HS-5 (cell line): ENCODE measurements around the gene KRT7.
A peak's percentile ranks its signal among the peaks of the same experiment; 100 is the strongest.
"Not testable (repeated sequence)": the region's sequence is repeated elsewhere in the genome, so short reads cannot be mapped to it uniquely, and the experiment has no call there.

Experiments used
- DNase-seq: peaks from one replicate; pipeline ENCODE4 v3.0.0-alpha.2; 2012; ENCODE audit warnings: low read depth

The KRT7 gene

DNA sequence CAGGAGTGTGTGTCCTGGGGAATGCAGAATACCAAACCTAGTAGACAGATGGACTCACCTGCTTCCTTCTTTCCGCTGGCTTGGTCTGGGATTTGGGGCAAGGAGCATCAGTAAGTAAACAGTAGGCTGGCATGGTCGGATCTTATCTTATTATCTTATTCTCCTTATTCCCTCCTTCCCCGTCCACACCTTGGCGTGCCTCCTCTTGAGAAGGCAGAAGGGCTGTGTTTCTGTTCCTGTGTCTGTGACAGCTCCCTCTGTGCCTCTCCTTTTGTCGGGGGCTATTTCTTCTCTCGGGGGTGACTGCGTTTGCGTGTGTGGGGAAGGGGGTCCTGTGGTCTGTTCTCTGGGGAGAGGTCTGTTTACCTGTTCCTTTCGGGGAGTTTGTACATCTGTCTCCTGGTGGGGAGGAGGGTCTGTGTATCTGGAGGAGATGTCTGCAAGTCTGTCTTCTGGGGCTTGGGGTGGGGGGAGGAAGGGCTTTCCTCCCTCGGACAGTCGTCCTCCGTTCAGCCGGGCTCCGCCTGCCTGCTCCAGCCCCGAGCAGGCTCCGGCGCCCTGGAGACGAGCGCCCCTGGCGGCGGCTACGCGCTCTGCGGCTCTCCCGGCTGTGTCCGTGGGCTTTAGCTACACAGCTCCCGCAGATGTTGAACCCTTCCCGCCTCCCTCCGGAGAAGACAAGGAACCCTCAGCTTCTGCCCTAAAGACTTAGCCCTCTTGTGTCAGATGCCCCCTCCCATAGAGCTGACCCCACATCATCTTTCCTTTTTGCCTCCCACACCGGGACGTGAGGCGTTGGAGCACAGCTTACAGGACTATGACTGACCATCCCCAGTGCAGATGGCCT, 45.8 kb downstream of the KRT7 start:
- DNase-seq = no peak

DNA sequence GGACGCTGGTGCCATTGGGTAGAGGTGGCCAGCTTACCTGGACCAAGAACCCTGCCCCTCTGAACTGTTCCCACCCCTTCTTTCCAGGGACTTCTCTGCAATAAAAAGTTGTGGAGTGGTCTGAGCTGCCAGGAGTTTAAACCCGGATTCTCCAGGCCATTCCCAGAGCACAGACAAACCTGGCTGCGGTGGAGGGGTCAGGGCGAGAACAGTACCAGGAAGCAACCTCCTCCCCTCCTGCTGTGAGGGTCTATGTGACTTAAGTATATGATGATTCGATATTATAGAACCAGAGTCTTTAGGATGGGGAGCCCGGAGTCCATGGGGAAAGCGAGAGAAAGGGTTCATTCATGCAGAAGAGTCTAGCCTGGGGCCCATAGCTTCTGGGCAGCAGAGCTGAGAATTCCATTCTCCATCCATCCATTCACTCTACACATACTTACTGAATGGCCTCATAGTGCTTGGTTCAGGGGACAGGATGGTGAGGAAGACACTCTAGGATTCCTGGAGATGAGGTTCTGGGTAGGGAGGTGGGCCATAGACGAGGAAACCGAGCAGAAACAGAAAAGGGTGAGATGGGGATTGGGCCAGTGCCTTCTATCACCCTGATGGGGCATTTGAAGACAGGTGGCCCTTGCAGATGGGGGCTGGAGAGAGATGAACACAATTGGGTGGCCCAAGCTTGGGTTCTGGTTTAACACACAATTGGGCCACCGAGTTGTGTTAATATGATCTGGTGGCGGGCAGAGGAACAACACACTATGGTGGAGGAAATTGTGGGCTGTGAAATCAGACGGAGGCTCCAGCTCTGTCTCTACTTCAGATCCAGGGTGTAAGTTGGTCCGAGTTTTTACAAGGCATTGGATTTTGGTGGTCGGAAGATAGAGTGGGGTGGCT, 46.6 kb downstream of the KRT7 start:
- DNase-seq = no peak

DNA sequence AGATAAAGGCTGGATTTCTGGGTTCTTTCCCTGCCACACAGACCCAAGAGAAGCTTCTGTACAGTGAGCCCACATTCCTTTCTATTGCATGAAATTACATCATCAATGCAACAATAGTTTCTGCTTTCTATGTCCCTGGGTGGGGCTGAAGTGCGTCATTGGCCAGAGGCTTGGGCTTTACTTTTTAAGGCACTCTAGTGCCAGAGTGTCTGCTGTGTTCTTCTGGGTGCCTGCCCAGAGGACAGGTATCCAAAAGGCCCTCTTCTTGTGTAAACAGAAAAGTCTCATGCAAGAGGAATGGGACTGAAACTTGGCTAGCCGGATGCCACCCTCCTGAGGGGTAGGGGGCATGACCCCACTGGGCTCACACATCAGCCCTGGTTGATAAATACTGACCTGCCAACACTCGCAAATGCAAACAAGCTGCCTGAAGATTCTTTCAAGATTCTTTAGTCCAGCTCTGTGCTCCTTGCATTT, 47.3 kb downstream of the KRT7 start:
- DNase-seq = peak; percentile 90

DNA sequence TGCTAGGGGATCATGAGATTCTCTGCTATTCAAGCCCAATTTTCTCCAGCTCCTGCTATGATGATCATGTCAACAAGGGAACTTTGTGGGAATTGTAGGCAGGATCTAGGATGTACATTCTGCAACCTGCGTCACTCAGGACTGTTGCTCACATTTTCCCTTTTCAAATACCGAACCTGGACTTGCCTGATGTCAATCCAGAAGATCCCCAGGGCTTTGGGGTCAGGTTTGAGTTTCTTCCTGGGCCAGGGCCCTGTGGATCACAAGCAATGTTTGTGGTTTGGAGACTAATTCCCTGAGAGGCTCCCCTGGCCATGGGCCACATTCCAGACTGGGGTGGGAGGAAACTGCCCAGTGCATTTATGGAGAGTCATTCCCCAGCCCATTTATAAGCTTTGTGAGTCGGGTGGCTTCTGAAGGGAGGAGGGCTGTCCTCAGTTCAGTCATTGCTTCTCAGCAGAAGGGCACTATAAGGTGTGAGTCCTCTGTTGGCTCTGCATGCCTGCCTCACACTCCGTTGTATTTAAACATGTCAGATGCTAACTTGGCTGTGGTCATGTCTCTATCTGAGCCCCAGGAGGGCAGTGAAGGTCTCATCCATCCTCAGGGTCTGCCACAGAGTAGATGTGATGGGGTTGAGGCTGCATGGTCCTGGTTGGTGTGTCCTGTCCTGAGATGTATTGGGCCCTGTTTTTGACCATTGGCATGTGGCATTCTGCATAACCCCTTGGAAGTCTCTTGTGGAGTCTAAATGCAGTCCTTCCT, 47.9 kb downstream of the KRT7 start:
- DNase-seq = peak; percentile 95

DNA sequence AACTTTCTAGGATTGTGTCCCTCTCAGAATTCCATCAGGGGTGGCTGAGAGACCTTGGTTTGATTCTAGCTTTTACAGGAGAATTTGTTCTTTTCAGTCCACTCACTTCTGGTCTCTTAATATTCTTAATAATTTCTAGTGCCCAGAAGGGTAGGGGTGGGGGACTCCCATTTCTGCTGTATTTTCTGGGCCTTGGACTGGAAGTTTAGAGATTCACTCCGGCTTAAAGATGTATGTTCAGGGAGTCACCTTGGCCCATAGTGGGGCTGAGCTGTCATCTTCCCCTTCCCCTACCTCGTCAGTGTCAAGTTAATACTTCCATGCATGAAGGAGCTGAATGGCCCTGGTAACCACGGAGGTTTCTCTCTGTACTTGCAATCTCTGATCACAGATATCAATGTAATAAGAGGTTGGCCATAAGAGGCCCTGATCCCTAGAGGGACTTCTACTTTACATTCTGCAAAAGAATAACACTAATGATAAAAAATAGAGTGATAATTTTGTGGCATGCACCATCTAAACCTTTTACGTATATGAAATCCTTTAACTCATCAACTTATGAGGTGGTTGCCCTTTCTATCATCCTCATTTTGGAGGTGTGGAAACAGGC, 51.6 kb downstream of the KRT7 start:
- no peak for DNase-seq

DNA sequence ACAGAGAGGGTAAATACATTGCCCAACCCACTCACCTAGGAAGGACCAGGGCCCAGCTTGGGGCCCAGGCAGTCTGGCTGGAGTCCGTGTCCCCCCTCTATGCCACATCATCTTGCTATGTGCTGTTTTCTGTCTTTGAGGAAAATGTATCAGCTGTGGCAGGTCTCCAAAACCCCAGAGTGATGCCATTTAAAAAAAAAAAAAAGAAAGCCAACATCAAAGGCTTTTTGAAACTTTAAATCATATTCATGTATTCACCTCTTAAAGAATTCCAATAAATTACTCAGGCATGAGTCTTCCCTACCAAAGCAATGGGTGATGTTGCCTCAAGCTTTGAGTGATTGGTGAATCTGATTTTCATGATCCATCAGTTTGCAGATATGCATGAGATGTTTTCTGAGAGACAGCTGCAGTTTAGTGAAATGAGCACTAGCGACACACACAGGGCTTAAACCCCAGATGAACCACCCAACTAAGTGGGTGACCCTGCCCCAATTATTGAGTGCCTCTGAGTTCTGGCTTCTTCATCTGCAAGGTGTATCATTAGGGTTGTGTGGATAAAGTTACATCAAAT, 52.2 kb downstream of the KRT7 start:
- DNase-seq = peak; percentile 93

DNA sequence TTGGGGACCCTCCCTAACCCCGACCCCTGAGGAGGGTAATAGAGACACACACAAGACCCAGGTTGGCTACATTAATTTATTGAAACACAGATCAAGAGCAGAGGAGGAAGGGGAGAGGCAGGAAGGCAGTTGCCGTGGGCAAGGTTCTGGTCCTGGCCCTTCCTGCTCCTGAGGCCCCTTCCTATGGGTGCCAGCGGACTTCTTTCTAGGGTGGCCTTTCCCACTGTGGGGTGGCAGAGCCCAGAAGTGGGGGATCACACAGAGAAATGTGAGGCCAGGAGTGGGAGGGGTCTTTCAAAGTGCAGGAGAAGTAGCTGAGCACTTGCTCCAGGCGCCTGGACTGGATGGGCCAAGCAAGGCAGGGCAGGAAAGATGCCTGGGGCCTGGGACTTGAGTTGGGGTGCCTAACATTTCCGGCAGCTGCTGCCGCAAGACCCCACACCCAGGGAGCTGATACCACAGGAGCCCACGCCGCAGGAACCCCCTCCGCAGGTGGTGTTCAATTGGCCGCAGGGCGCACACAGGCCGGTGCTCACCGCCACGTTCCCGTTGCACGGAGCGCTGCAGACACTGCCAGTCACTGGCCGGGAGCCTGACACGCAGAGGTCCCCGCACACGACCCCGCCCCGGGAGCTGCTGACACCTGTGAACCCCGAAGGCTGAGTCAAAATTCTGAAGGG, 52.9 kb downstream of the KRT7 start:
- no peak for DNase-seq

DNA sequence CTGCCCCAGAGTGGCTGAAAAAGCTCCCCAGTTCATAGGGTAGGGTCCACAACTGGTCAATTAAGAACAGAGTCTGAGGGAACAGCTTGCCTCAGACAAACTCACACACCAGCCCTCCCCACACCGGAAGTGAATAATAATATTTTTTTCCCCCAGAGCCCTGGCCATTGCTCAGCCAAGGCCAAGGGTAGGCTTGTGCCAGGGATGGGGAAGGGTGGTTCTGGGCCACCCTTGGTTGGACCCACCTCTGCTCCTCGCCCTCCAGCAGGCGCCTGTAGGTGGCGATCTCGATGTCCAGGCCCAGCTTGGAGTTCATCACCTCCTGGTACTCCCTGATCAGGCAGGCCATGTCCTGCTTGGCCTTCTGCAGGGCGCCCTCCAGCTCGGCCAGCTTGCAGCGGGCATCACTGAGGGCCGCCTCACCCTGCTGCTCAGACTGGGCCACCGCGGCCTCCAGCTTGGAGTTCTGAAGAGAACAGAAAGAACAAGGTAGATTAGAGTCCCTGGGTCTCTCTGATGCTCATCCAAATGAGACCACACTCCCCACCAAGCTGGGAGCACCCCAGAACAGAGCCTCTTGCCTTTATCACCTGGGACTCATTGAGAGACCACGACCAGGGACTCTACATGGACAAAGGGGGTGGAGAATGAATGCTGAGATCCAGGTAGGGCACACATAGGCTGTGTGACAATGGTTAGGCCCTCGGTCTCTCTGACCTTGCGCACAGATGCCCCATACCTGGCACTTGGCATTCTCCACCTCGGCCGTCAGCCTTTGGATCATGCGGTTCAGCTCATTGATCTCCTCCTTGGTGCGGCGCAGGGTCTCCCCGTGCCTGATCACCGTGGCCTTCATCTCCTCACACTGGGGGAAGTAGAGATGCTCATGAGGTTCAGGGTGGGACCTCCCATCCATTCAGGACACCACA, 54.1 kb downstream of the KRT7 start:
- not testable (repeated sequence) for DNase-seq

DNA sequence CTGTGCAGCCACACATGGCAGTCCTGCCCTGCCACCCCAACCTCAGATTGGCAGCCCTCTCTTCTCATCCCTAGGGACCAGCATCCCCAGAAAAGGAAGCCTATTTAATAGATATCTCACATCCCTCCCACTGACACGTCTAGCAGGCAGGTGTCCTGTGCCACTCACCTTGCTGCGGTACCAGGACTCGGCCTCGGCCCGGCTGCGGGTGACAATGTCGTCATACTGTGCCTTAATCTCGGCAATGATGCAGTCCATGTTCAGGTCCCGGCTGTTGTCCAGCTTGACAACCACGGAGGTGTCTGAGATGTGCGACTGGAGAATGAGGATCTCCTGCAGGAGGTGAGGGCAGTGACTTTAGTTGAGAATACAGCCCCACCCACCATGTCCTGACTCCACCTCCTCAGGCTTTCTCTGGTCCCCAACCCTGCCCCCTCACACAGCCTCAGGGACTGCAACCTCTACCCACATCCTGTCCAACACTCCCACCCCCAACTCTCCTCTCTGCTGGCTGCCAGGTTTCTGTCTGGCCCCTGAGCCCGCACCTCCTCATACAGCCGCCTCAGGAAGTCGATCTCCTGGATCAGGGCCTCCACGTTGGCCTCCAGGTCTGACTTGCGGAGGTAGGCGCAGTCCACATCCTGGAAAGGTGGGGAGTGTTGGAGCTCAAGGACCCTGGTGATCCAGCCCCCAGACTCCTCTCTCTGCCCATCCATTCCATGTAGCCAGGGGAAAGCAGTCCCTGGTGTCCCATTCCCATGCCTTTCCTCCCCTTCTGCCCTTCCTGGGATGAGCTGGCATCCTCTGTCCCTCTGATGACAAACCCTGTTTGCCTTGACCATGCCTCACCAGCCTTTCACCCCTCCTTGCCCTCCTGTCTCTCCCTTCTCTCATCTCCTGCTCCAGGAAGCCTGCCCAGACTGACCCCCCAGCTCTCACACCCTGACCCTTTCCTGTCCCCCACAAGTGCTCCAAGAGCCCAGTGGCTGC, 55.1 kb downstream of the KRT7 start:
- not testable (repeated sequence) for DNase-seq

DNA sequence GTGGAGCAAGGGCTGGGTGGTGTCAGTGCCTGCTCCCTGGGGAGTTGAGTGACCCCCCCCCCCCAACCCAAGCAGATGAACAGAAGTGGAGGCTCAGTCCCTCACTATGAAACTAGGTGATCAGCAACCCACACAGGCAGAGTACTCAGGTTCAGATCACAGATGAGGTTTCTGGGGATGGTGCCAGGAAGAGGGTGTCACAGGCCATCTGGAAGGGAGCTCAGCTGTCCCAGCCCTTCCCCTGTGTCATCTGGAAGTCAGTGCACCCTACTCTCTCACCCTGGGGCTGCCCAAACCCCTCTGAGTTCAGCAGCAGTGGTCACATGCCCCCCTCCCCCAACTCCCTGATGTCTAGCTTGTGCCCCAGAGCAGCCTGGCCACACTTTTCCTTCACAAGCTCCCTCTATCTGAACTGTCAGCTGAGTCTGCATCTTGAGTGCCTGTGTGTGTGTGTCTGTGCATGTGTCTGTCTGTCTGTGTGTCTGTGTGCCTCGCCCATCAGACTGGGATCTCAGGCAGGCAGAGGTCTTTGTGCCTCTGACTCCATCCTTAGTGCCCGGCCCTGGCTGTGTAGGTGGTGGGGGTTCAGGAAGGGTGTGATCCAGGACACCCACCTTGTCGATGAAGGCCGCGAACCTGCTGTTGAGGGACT, 57.6 kb downstream of the KRT7 start:
- not testable (repeated sequence) for DNase-seq

DNA sequence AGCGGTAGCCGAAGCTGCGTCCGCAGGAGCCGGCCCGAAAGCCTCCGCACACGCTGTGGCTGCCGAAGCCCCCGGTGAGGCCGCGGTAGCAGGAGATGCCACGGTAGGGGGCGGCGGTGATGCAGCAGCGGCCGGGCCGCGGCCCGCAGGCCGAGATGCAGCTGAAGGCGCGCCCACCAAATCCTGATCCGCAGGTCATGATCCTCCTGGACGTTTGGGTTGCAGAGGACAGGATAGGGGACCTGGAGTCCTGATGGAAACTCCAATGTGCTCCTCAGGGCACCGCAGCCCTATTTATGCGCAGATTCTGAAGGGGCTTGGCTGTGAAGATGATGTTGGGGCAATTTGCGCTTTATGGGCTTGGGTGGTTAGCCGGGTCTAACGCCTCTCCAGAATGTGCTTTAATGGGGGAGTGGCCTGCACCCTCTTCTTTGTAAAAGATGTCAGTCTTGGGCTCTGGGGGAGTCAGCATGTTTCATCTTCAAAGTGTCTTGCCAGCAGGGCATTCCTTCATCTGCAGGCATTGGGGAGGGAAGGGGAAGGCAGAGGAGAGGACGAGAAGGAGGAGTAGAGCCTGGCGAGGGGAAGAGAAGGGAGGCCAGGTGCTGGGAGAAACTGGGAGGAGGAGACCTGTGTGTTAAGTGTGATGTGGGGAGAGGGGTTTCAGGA, 58.4 kb downstream of the KRT7 start, which contains the start of gene KRT81:
TSS of gene KRT81 (minus strand) at position 268 of the 669 bp plus-strand sequence. CDS start at position 199, 69 bp downstream.
- DNase-seq = no peak

DNA sequence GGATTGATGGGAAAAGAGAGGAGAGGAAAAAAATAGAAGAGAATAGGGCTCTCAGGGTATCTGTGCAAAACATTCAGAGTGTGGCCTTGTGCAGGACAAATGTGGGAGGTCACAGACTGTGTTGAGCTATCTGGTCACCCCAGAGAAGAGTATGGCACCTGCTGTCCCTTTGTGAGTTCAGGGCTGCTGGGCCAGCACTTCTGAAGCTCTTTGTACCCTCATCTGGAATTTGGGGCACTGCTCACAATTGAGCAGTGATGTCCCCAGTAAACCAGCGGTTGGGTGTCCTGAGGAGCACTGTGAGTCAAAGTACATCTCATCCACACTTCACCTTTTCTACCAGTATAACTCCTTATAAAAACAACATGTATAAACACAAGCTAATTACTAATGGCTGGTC, 60.9 kb downstream of the KRT7 start:
- DNase-seq = no peak

DNA sequence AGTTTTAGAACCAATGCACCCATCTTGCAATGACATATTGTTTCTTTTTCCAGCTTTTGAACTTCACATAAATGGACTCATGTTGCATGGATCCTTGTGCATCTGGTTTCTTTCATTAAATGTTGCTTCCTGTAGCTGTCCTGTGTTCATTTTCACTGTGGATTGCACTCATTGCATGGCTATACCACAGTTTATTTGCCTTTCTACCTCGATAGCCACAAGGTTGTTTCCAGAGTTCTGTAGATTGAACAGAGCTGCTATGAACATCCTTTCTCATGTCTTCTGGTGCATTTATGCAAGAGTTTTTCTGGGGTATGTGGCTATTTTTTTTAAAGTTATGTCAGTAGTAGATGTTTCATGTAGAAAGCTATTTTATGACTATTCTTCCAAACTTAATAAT, 61.8 kb downstream of the KRT7 start:
- DNase-seq = no peak

DNA sequence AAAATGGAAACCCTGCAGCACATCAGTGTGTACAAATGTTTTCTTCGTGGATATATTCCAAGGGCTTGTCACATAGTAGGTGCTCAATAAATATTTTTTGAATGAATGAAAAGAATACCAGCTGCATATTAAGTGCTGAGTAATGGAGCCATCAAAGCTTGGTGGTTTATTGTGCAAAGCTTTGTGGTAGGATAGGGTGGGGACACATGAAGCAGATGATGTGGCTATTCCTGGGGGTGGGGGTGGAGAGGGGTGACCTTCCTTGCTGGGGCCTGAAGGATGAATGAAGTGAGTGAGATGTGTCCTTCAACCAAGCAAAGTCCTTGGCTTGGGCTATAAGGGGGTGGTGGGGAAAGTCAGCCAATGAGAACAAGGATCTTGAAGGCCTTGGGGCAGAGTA, 62.6 kb downstream of the KRT7 start:
- no peak for DNase-seq

DNA sequence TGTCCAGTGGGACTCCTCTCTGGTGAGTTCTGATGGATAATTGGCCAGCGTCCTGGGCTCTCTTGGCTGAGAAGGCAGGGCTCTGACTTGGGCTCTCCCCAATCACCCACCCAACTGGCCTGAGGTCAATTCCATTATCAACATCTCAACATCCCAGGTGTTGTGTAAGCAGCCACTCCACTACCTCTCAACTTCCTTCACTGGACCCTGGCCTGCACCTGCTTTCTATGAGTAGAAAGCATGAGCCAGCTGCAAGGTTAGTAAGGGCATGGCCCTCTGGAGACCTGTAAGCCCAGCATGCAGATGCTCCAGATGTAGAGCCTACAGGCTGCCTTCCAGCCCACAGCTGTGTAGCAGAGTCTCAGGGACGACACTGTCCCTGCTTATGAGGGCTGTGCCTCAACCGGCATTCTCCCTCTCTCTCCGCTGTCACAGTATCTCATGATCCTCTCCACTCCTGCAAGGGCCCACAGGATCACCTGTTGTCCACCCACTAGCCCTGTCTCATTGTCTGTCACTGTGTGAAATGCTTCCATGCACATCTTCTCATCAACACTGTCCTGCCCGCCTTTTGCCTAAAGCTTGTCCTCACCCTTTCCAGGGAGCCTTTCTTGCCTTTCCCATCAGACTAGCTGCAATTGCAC, 63.7 kb downstream of the KRT7 start:
- no peak for DNase-seq
